Myocyte (in vitro differentiated cells): Measurements from ENCODE around the gene SLC37A3. TPM values are rescaled to one million over a fixed set of nuclear protein-coding genes. Genes with fewer than 3 reads are reported as not detected.
"Not testable (repeated sequence)": the region's sequence is repeated elsewhere in the genome, so short reads cannot be mapped to it uniquely, and the experiment has no call there.

ENCODE experiments used
- DNase-seq: peaks from one replicate; pipeline ENCODE4 v3.0.0-alpha.2; 2012; ENCODE audit warnings: low read depth
- polyA plus RNA-seq: library from polyadenylated mRNA; unstranded; fragments of >200 nt; gene quantifications from one replicate; pipeline ENCODE4 v1.2.1, GENCODE V29; 2012; ENCODE audit warnings: missing spikeins
- total RNA-seq: library from RNA; depleted of rRNA; stranded (reverse); fragments of >200 nt; gene quantifications from 2 replicates; pipeline ENCODE4 v1.2.3, GENCODE V29; 2014

Gene SLC37A3, protein sequence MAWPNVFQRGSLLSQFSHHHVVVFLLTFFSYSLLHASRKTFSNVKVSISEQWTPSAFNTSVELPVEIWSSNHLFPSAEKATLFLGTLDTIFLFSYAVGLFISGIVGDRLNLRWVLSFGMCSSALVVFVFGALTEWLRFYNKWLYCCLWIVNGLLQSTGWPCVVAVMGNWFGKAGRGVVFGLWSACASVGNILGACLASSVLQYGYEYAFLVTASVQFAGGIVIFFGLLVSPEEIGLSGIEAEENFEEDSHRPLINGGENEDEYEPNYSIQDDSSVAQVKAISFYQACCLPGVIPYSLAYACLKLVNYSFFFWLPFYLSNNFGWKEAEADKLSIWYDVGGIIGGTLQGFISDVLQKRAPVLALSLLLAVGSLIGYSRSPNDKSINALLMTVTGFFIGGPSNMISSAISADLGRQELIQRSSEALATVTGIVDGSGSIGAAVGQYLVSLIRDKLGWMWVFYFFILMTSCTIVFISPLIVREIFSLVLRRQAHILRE
- 36.0 and 40.3 TPM in 2 replicates for total RNA-seq
- polyA plus RNA-seq, result 24.5 TPM

DNA sequence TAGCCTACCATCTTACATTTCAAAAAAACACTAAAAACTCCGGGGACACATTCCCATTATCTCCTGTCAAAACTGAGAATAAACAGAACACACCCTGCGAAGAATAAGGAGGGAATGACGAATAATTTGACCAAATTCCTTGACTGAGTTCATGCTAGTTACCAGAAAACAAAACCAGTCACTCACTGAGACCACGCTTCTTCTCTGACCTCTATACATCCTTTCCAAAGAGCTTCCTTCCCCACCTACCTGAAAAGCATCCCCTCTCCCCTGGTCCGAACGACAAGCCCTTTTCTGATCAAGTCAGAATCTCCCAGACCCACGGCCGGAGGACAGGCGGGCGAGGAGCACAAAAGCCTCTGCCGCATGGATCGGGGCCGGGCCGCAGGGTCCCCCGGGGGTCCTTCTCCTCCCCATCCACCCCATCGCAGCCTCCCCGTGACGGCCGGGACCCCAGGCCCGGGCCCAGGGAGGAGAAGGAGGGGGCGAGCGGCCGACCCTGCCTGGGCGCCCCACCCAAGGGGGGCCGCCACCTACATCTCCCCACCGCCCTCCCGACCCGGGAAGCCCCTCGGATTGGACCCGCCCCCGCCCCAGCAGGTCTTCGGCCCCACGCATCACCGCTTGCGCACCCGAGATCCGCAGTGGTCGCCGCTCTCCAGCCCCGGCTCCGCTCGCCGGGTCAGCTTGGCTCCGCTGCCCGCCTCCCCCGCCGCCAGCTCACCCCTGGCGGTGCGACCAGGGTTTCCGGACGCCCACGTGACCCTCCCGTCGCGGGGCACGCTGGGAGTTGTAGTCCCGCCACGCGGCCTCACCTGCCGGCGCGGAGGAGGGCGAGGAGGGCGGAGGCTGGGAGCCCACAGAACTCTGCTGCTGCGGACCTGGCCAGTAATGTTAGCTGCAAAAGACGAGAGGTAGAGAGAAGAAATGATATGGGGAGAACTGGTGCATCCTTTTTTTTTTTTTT lies at the start of gene SLC37A3:
TSS of gene SLC37A3 (minus strand) at position 747 of the 967 bp plus-strand sequence. CDS start 16,004 bp downstream, outside the sequence.
- DNase-seq, result peak; percentile 86

DNA sequence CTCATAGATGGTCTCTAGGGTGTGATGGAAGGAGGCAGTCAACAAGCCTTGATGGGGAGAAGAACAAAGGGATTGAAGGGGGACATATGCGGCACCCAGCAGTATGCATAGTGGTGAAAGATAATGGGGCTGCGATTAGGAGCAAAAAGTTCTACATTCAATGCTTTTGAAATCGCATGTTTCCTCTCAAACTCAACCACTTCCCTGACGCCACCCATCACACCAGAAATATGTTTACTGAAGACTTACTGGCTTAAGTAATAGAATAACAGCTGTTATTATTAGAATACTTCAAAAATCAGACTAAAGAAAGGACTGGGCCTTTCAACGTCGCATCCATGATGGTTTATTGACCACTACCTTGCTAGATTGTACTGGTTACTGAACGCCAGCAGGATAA lies 49.5 kb upstream of the SLC37A3 start:
- DNase-seq, result no peak

DNA sequence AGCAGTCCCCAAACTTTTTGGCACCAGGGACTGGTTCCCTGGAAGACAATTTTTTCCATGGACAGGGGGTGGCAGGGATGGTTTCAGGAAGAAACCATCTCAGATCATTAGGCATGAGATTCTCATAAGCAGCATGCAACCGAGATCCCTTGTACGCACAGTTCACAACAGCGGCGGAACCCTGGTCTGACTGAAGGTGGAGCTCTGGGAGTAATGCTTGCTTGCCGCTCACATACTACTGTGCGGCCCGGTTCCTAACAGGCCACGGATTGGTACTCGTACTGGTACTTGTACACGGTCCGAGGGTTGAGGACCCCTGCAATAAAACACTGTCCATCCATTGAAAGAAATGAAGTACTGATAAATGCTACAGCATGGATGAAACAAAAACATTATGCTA lies 48.1 kb upstream of the SLC37A3 start:
- DNase-seq, result no peak

DNA sequence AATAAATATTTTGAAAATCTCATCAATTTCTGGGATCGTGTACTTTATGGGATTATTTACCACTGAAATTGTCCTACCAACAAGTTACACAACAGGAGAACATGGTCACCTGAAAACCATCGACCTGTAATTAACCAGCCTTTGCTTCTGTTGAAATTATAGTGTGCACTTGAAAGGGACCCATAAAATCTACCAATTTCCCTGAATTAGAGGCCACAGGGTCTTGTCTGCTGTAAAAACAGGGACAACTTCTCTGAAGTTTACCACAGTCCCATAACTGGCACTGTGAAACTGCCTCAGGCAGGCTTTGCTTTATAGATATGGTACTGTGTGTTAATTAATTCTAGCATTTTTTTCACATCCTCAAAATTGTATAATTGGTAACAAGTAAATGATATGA lies 43.2 kb upstream of the SLC37A3 start:
- DNase-seq, result no peak

DNA sequence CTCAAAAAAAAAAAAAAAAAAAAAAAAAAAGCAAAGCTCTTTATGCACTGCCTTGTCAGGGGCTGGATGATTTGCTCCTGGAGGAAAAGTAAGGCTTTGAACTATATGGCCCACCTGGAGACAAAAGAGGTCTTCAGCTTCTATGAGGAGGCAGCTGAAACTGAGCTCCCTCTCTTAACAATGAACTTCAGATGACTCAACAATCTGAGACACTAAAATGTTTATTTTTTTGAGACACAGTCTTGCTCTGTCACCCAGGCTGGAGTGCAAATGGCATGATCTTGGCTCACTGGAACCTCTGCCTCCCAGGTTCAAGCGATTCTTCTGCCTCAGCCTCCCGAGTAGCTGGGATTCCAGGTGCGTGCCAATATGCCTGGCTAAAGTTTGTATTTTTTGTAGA lies 42.3 kb upstream of the SLC37A3 start:
- no peak for DNase-seq

DNA sequence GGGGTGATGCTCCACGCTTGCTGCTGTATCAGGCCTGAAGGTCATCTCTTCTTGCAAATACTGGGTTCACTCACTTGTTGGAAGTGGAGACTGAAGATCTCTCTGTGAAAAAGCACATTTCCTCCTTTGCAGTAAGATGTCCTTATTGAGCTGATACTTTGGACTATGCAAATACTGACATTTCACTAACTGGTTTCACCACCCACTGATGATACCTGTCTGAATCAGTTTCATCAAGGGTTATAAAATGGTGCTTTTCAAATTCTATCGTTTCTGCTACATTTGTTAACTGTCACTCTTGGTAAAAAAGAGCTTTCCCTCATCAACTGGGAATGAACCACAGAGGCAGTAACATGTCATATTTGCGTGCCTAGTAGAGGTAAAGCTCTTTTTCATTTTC lies 41.0 kb upstream of the SLC37A3 start:
- no peak for DNase-seq

DNA sequence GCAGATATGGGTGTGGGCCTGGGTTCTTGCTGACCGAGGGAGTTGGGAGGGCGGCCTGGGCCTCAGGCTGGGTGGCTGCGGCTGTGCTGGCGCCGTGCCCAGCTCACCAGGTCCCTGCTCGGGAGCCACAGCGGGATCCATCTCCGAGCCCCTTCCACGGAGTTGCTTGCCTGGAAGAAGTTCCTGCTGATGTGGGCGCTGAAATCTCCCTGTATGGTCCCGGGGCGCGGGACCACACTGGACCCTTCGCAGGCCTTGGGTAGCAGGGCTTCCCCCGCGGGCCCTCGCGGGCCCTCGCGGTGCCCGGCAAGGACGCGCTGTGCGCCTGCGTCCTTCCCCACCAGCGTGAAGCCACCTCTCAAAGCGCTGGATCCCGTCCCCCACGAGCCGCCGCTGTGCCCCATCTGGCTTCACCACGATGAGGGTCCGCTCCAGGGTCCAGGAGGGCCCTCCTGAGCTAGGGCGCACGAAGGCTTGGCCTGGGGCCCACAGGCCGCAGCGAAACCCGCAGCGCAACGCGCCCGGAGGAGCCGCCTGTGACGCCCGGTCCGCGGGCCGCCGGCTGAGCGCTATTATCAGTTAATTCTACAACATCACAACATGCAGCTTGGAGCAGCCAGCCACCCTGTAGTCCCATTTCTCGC lies 37.0 kb upstream of the SLC37A3 start:
- no peak for DNase-seq

DNA sequence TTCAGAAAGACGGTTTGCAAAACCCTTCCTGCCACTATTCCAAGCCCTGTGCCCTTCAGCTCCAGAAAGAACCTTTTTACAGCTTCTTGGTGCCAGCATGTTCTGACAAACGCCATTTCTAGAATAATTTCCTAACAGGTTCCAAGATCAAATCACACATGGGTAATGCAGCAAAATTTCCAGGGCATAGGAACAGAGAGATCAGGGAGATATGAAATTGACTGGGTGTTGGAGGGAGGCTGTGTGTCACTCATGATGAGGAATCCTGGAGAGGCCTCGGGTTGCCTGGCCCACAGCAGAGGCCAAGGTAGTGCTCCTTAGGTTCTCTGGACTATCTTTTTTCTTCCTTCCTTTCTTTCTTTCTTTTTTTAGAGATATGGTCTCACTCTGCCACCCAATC lies 35.1 kb upstream of the SLC37A3 start:
- DNase-seq, result no peak

DNA sequence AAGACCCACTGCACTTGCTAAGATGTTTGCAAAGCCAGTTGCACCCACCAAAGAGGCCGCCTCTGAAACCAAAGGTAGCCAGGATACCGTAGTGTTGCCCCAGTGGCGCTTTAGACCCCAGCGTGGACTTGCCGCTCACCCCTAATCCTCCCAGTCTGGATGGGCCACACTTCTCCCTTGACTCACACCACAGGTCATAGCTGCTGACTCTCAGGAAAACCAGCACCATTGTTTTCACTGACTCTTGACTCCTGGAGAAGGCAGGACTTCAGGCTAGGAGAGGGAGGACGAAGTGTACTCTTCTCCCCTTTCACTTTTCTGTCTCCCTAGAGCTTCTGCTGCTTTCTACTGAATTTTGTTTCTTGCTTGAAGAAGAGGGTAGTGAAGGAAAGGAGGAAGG lies 27.8 kb upstream of the SLC37A3 start:
- DNase-seq, result no peak

DNA sequence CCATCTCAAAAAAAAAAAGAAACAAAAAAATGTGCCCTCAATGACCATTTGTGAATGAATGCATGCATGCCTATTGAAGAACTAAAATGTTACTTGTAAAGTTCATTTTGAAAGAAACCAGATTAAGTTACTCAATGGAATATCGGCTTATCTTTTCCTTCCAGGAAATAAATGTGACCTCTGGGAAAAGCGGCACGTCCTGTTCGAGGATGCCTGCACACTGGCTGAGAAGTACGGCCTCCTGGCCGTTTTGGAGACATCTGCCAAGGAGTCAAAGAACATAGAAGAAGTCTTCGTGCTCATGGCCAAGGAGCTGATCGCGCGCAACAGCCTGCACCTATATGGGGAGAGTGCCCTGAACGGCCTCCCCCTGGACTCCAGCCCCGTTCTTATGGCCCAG lies 27.4 kb upstream of the SLC37A3 start:
- no peak for DNase-seq

DNA sequence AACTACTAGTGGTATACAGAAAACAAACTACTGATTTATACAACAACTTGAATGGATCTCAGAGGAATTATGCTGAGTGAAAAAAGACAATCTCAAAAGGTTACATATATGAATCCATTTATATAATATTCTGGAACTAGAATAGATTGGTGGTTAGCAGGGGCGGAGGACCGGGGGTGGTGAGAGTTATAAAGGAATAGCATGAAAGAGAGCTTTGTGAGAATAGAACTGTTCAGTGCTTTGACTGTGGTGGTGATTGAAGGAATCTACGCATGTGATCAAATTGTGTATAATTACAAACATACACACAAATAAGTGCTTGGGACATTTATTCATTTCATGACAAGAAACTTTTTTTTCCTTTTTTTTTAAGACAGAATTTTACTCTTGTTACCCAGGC lies 25.2 kb upstream of the SLC37A3 start:
- DNase-seq, result no peak

DNA sequence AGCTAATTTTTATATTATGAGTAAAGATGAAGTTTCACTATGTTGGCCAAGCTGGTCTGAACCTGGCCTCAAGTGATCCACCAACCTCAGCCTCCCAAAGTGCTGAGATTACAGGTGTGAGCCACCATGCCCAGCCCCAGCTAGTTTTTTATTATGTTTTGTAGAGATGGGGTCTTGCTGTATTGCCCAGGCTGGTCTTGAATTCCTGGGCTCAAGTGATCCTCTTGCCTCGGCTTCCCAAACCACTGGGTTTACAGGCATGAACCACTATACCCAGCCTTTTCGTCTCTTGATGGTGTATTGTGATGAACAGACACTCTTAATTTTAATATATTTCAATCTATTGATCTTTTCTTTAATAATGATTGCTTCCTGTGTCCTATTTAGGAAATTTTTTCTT lies 23.2 kb upstream of the SLC37A3 start:
- no peak for DNase-seq

DNA sequence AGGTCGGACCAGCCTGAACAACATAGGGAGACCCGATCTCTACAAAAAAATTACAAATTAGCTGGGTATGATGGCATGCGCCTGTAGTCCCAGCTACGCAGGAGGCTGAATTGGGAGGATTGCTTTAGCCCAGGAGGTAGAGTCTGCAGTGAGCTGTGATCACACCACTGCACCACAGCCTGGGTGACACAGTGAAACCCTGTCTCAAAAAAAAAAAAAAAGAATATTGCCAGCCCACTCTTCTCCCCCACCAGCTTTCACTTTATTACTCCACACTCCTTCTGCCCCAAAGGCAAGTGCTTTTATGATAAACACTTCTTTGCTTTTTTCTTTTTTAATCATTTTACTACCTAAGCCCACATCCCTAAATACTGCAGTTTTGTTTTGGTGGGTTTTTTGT lies 20.3 kb upstream of the SLC37A3 start:
- no peak for DNase-seq

DNA sequence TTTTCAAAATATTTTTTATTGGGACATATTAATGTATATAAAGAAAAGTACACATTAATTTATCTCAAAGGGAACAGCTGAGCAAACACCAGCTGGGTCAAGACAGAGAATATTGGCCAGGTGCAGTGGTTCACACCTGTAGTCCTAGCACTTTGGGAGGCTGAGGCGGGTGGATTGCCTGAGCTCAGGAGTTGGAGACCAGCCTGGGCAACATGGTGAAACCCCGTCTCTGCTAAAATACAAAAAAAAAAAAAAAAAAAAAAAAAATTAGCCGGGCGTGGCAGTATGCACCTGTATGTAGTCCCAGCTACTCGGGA lies 19.8 kb upstream of the SLC37A3 start:
- DNase-seq, result not testable (repeated sequence)

DNA sequence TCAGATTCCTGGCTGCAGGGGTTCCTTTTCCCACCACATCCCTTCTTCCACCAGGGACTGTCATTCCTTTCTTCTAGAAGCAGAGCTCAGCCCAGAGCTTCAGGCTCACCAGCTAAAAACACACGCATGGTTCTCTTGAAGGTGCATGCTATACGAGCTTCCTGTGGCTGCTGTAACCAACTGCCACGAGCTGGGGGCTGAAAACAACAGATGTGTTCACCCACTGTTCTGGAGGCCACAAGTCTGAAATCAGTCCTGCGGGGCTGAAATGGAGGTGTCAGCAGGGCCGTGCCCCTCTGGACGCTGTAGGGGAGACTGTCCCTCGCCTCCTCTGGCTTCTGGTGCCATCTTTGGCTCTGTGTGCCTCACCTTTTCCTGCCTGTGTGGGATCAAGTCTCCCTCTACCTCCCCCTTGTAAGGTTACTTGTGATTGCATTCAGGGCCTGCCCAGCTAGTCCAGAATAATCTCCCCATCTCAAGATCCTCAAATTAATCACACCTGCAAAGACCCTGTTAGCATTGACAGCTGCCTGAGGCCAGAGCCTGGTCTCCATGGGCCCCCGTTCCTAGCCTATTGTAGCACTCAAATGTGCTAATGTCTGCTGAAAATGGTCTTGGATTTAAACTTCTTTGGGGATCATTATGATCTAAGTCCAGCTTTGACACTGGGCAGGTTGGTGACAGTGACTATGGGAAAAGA lies 19.3 kb upstream of the SLC37A3 start:
- DNase-seq, result no peak

DNA sequence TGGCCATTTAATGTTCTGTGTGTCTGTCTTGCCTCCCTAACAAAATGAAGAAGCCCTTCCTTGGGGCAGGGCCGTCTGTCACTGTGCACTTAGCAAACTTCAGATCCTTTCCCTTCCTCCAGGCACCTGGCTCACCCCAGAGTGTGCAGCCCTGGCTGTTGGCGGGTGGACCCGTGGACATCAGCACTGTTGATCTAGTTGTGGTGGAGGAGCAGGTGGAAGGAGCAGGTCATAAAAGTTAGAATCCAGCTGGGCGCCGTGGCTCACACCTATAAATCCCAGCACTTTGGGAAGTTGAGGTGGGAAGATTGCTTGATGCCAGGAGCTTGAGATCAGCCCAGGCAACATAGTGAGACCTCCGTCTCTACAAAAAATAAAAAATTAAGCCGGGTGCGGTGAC lies 18.2 kb upstream of the SLC37A3 start:
- no peak for DNase-seq

DNA sequence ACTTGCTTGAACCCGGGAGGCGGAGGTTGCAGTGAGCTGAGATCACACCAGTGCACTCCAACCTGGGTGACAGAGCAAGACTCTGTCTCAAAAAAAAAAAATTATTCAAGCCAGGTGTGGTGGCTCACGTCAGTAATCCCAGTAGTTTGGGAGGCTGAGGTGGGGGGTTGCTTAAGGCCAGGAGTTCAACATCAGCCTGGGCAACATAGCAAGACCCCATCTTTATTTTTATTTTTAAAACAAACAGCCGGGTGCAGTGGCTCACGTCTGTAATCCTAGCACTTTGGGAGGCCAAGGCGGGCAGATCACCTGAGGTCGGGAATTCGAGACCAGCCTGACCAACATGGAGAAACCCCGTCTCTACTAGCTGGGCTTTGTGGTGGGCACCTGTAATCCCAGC lies 17.5 kb upstream of the SLC37A3 start:
- not testable (repeated sequence) for DNase-seq

DNA sequence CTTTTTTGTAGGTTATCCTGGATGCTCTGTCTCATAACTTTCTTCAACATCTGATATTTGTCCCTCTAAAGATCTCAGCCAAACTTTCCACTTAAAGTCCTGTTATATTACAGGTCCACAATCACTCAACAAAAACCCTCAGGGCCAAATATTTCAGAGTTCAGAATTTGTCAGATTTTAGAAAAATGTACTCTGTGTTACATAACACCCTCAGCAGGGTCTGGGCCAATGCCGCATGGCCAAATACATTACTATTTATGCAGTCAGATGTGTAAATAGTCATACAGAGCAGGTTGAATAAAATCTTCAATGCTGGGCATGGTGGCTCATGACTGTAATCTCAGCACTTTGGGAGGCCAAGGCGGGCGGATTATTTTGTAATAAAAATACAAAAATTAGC lies 17.0 kb upstream of the SLC37A3 start:
- no peak for DNase-seq

DNA sequence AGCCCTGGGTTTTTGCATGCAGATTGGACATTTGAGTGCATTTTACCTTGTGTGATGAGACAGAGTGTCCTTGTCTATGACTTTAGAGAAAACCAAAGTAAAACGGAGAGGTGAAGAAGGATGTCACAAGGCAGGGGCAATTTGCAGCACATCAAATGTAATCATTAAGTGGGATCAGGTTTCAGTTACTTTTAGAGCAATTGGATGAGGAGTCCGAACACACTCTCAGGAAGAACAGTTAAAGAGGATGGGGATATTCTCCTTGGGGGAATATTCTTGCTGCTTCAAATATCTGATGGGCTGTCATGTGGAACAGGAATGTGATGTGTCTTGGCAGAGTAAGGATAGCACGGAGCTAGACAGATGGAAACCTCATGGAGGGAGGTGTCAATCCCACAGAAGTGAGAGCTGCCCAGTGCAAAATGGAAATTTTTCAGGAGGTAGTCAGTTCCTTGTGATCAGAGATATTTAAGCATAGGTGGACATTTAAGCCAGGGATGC lies 6.3 kb upstream of the SLC37A3 start:
- DNase-seq, result no peak

DNA sequence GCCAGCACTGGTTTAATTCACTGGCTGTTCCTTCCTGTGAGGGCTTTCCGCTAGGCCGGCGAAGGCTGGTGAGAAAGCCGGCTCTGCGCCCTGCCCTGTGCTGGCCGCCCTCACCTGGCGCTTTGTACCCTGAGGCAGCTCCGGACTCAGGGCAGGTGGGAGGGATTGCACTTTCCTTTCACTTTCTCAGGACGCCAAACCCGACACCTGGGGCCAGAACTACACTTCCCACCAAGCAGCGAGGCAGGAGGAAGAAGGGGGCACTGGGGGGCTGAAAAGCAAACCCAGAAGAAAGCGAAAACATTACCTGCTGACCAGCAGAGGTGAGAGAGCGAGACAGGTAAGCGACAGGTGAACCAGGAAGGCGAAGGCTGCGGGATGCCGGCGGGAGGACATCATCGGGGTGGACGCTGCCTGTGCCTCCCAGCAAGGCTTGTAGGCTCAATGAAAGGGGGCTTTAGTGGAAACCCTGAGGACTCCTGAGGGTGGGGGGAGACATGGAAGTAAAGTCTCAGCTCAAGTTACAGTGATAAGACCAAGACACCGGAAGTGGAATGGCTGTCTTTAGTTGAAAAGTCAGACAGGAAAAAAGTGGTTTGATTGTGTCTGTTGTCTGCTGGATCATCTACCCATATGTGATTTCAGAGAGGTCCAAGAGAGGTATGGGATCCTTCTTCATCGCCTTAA lies 5.7 kb upstream of the SLC37A3 start, which contains the start of gene RAB19:
TSS of gene RAB19 (plus strand) at position 181 of the 687 bp plus-strand sequence. CDS start 3,589 bp downstream, outside the sequence.
- no peak for DNase-seq
